Adrenal gland (tissue), 12 donors: ENCODE data around the gene RFX6. TPM values are rescaled to one million over a fixed set of nuclear protein-coding genes. Genes with fewer than 3 reads are reported as not detected.

Source experiments
- DNase-seq, 7 donors: peaks; one replicate each; pipeline ENCODE4 v3.0.0-alpha.2; 2019 to 2020
- H3K27ac ChIP-seq, 5 donors: fragments of 200-600 bp; sonication (generic) in 4 of 5; 1 replicate in 3 of 5; 2 replicates in 2 of 5; pipeline versions ENCODE4 v1.5.1 to v1.8.0; 2016 to 2020; ENCODE audit warnings: mild to moderate bottlenecking in 1 of 5
- H3K27me3 ChIP-seq: fragments of 200-600 bp; 2 replicates; pipeline ENCODE4 v1.8.0; 2021
- H3K36me3 ChIP-seq, 2 donors: fragments of 200-600 bp; replicated peaks in 1 of 2; 1 replicate in 1 of 2; 2 replicates in 1 of 2; pipeline versions ENCODE4 v1.5.1 to v1.8.0; 2018 to 2022
- H3K4me1 ChIP-seq, 2 donors: fragments of 200-600 bp; replicated peaks in 1 of 2; 1 replicate in 1 of 2; 2 replicates in 1 of 2; pipeline versions ENCODE4 v1.5.1 to v1.8.0; 2018 to 2021
- H3K4me3 ChIP-seq, 4 donors: fragments of 200-600 bp; sonication (generic) in 3 of 4; one replicate each; pipeline ENCODE4 v1.5.1; 2016 to 2018
- H3K9me3 ChIP-seq, 3 donors: fragments of 200-600 bp; sonication (generic) in 1 of 3; replicated peaks in 1 of 3; 1 replicate in 2 of 3; 2 replicates in 1 of 3; pipeline versions ENCODE4 v1.5.1 to v1.8.0; 2016 to 2021
- POLR2A ChIP-seq, 2 donors: fragments of 450-650 bp; IDR thresholded peaks; one replicate each; pipeline ENCODE4 v1.6.1; 2017; ENCODE audit warnings: antibody characterized with exemption in 2 of 2, mild to moderate bottlenecking in 2 of 2, moderate library complexity in 1 of 2
- WGBS, 4 donors: extraction: QIAGEN DNeasy Blood & Tissue Kit in 2 of 4; methylation state at CpG; one replicate each; pipeline versions ENCODE4 v1.1.5 to v1.1.7; 2013 to 2017; 5-methylcytosine and 5-hydroxymethylcytosine counted together
- intact Hi-C, 2 donors: fragments of 100-400 bp; cut with DNase I; formaldehyde crosslinking; loops; one replicate each; pipeline versions ENCODE4 v1.14.1 to v1.15.0; 2022 to 2023
- polyA plus RNA-seq, 3 donors: library from polyadenylated mRNA; stranded (reverse); fragments of 200-250 nt in 2 of 3; fragments of 350-450 nt in 1 of 3; fragmentation: Illumina TruSeq in 1 of 3; extraction: RNeasy Lipid Tissue Mini Kit (QIAGEN cat#74804) in 1 of 3; gene quantifications; one replicate each; pipeline ENCODE4 v1.2.3, GENCODE V29; 2013 to 2014
- total RNA-seq, 9 donors: library from RNA; depleted of rRNA in 4 of 9; stranded (reverse); fragments of >200 nt in 4 of 9; fragments of 120-200 nt in 1 of 9; fragmentation: NEBNext Ultra II Directional in 1 of 9; extraction: Animal tissue kit (Norgen Biotek cat#: 25700) in 1 of 9; gene quantifications; one replicate each; pipeline versions ENCODE4 v1.1.0 to v1.2.4, GENCODE V29; 2013 to 2023
- TF ChIP-seq, protein P1 (sequence below), 6 experiments: fragments of 450-650 bp in 4 of 6; fragments of 200-600 bp in 2 of 6; sonication (generic) in 1 of 6; IDR thresholded peaks; 1 replicate in 5 of 6; 2 replicates in 1 of 6; pipeline versions ENCODE4 v1.5.1 to v1.8.0; 2016 to 2021; ENCODE audit warnings: antibody characterized with exemption in 6 of 6, mild to moderate bottlenecking in 2 of 6, moderate library complexity in 1 of 6
- donor health status: healthy with polysubstance abuse.
- donor health status: Bipolar disorder and iron deficiency.
- donor health status: DM: yes; HTN: yes; CAD: no.
- donor health status: DM: no; HTN: no; CAD: no.
- donor health status: DM: no; HTN: no; CAD: no.
- donor health status: DM: yes; HTN: yes; CAD: no.

RFX6 gene
- total and polyA plus RNA-seq, 12 donors, result 0.27 to 12.0 (median 3.2) TPM; not detected in 4

DNA sequence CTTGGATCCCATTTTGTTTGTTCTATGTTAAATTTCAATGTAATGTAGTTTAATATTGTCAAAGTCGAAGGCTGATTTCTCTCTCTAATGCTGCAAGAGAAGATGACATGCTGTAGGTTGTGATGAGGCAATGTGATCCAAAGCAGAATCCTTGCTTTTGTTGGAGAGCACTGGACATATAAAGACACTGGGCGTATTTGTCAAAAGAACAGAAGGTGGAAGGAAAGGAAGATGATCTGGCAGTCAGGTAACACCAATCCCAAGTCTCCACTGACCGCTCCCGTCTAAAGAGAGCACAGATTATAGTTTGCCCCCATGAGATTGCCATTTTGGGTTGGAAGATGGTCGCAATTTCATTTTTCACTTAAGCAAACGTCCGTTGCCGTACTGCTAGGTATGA is 935 bp upstream of the RFX6 start:
- H3K4me1 ChIP-seq, result peaks cover 0 to 13% of the 10 kb centered on the region in 2 donors
- 34 to 40% (median 36%) methylated on average over 8 of the region's 8 CpGs for WGBS, 4 donors
- no peaks in the 10 kb centered on the region for H3K36me3 ChIP-seq
- H3K4me3 ChIP-seq, result no peak overlapping the region
- TF ChIP-seq, protein P1, sequence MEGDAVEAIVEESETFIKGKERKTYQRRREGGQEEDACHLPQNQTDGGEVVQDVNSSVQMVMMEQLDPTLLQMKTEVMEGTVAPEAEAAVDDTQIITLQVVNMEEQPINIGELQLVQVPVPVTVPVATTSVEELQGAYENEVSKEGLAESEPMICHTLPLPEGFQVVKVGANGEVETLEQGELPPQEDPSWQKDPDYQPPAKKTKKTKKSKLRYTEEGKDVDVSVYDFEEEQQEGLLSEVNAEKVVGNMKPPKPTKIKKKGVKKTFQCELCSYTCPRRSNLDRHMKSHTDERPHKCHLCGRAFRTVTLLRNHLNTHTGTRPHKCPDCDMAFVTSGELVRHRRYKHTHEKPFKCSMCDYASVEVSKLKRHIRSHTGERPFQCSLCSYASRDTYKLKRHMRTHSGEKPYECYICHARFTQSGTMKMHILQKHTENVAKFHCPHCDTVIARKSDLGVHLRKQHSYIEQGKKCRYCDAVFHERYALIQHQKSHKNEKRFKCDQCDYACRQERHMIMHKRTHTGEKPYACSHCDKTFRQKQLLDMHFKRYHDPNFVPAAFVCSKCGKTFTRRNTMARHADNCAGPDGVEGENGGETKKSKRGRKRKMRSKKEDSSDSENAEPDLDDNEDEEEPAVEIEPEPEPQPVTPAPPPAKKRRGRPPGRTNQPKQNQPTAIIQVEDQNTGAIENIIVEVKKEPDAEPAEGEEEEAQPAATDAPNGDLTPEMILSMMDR (IDR thresholded peaks at IDR 0.05), result no peak
- no peak for TF ChIP-seq POLR2A (IDR thresholded peaks at IDR 0.05)
- DNase-seq, result no peak
- H3K27ac ChIP-seq, result no peak overlapping the region
- peaks cover 17% of the 10 kb centered on the region for H3K27me3 ChIP-seq
- intact Hi-C loops, result no loop called here
- H3K9me3 ChIP-seq, result no peaks in the 10 kb centered on the region

DNA sequence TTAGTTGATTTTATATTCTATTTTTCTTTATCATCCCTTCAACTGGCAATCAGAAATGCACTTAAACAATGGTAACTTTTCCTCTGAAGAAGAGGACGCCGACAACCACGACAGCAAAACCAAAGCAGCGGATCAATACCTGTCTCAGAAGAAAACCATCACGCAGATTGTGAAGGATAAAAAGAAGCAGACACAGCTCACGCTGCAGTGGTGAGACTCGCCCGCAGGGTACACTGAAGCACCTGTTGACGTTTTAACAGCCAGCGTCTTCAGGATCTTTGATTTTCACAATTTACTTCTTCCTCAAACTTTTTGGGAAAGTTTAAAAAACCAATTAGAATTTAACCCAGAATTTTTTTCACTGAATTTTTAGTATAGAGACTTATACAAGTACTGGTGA is 701 bp downstream of the RFX6 start:
- Histone ChIP-seq H3K4me1 (peaks cover 0 to 13% of the 10 kb centered on the region in 2 donors), H3K27me3 (peaks cover 17% of the 10 kb centered on the region), H3K9me3 (no peaks in the 10 kb centered on the region), H3K27ac (no peak overlapping the region), H3K4me3 (no peak overlapping the region), H3K36me3 (no peaks in the 10 kb centered on the region)
- DNase-seq, result no peak
- WGBS, 4 donors, result 29 to 34% (median 32%) methylated on average over 10 of the region's 10 CpGs
- TF ChIP-seq, protein P1 (IDR thresholded peaks at IDR 0.05), result no peak
- no peak for TF ChIP-seq POLR2A (IDR thresholded peaks at IDR 0.05)
- intact Hi-C loops, result no loop called here

DNA sequence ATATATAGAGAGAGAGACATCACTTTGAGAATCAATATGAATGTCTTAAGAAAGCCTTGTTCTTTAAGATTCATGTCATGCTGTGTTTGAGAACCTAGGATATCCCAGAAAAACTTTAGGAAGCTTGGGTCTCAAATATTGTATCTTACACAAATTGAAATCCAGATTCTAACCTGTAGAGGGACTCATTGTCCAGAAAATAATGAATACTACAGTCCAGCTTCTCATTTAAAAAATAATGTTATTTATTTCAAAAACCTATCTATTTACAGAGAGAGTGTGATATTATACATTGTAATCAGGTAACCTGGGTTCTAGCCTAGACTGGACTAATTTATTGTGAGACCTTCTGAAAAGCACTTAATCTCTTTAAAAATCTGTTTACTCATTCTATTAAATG is 4.2 kb downstream of the RFX6 start:
- intact Hi-C loops, result no loop called here

DNA sequence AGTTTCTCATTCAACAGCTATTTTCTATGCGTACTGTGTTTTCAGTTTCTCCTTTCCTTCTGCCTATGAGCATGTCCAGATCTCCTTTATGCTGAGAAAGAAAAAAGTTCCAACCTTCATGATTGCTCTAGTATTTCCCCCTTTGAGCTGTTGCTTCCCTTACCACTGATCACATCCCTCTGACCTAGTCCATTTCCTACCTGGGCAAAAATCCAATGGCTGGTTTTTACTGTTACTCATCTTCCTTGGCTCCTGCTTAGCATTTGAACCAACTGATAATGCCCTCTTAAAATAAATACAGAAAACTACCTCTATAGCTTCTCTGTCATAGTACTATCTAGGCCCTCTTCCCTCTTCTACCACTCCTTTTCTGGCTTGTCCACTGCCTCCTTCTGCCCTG is 6.0 kb downstream of the RFX6 start:
- H3K36me3 ChIP-seq, result no peaks in the 10 kb centered on the region
- 75 to 92% (median 89%) methylated on average over 1 of the region's 1 CpG for WGBS, 4 donors
- H3K9me3 ChIP-seq, result no peaks in the 10 kb centered on the region
- intact Hi-C loops, result no loop called here
- H3K27ac ChIP-seq, result no peak overlapping the region
- H3K4me1 ChIP-seq, result no peaks in the 10 kb centered on the region
- no peak overlapping the region for H3K4me3 ChIP-seq
- TF ChIP-seq, protein P1 (IDR thresholded peaks at IDR 0.05), result no peak
- no peak for TF ChIP-seq POLR2A (IDR thresholded peaks at IDR 0.05)
- peak in 1 of 7 donors; percentile 8 for DNase-seq
- no peaks in the 10 kb centered on the region for H3K27me3 ChIP-seq

More for the DNA sequence above, 4.2 kb downstream of the RFX6 start:
- Histone ChIP-seq H3K9me3 (no peaks in the 10 kb centered on the region), H3K4me3 (no peak overlapping the region), H3K27me3 (peaks cover 16% of the 10 kb centered on the region), H3K27ac (no peak overlapping the region), H3K4me1 (peaks cover 0 to 12% of the 10 kb centered on the region in 2 donors), H3K36me3 (no peaks in the 10 kb centered on the region)
- DNase-seq, result no peak
- TF ChIP-seq, protein P1 (IDR thresholded peaks at IDR 0.05), result peak in 1 of 6 experiments; percentile 37
- no peak for TF ChIP-seq POLR2A (IDR thresholded peaks at IDR 0.05)
